ENCODE data around the gene RPS6KA5.
"Not testable (repeated sequence)": the region's sequence is repeated elsewhere in the genome, so short reads cannot be mapped to it uniquely, and the experiment has no call there.

RPS6KA5 gene

GRCh38 chr14:90827919-90828610 lies 232.4 kb downstream of the RPS6KA5 start:
- peak; percentile 83 for DNase-seq

GRCh38 chr14:90823542-90823941 lies 236.9 kb downstream of the RPS6KA5 start:
- not testable (repeated sequence) for DNase-seq

GRCh38 chr14:90820958-90821357 lies 239.5 kb downstream of the RPS6KA5 start:
- no peak for DNase-seq

GRCh38 chr14:90819734-90820393 lies 240.6 kb downstream of the RPS6KA5 start:
- no peak for DNase-seq

- DNase-seq, result no peak
Observed at GRCh38 chr14:90818715-90819114, 241.7 kb downstream of the RPS6KA5 start.

- no peak for DNase-seq
Observed at GRCh38 chr14:90816681-90817436, 243.6 kb downstream of the RPS6KA5 start.

GRCh38 chr14:90815822-90816662 lies 244.4 kb downstream of the RPS6KA5 start, which contains the start of gene TTC7B:
Gene TTC7B, minus strand, starts transcription at chr14:90816430. Its CDS starts 135 bp downstream, at chr14:90816295.
- no peak for DNase-seq

GRCh38 chr14:90815572-90815821 lies 244.9 kb downstream of the RPS6KA5 start:
- no peak for DNase-seq

GRCh38 chr14:90814806-90815571 lies 245.5 kb downstream of the RPS6KA5 start:
- DNase-seq, result no peak

GRCh38 chr14:90813442-90813841 lies 247.0 kb downstream of the RPS6KA5 start:
- DNase-seq, result no peak

GRCh38 chr14:90812109-90812508 lies 248.3 kb downstream of the RPS6KA5 start:
- DNase-seq, result no peak

GRCh38 chr14:90811641-90812040 lies 248.8 kb downstream of the RPS6KA5 start:
- no peak for DNase-seq

GRCh38 chr14:90810806-90811205 lies 249.6 kb downstream of the RPS6KA5 start:
- no peak for DNase-seq

- no peak for DNase-seq
Observed at GRCh38 chr14:90809530-90810312, 250.7 kb downstream of the RPS6KA5 start.

GRCh38 chr14:90808759-90809529 lies 251.5 kb downstream of the RPS6KA5 start:
- DNase-seq, result no peak

- no peak for DNase-seq
Observed at GRCh38 chr14:90807060-90807459, 253.4 kb downstream of the RPS6KA5 start.

GRCh38 chr14:90805662-90806540 lies 254.5 kb downstream of the RPS6KA5 start:
- no peak for DNase-seq

GRCh38 chr14:90805084-90805391 lies 255.4 kb downstream of the RPS6KA5 start:
- no peak for DNase-seq

GRCh38 chr14:90804292-90805083 lies 256.0 kb downstream of the RPS6KA5 start:
- DNase-seq, result no peak

Measured in SHP77 treated with DMSO at 0.1 percent for 48 hours (cell line).